Measurements from ENCODE around the gene C11orf21.

C11orf21 gene

DNA sequence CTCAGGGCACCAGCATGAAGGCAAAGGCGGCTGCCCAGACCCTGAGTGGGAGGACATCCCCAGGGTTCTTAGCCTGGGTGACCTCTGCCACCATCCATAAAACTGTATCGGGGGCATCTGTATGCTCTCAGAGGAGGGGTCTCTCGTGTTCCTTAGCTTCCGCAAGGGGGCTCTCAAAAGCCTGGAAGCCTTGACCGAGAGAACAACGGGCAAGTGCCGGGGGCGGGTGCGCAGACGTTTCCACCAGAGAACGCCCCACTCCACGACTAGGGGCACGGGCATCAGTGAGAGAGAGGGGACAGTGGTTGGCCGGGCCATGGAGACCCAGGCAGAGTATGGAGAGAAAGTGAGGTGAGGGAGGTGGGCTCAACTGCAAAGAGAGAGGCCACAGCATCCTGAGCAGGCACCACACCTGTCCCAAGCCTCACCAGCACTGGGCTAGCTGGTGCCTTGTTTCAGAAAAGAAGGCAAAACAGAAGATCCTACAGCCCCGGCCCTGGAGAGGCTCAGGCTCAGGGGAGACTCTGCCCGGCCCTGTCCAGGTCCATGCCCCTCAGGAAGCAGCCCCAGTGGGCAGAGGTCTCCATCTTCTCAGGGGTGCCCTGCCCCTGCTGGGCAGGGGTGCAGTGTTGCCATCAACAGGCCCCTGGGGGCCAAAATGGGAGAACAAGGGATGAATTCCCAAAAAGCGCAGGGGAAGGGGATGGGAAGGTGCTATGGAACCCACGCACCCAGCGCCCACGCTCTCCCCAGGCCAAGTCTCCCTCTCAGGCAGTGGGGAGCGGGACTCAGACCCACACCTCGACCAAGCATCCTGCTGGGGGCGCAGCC, 6.0 kb upstream of the C11orf21 start:
- no peak for DNase-seq

DNA sequence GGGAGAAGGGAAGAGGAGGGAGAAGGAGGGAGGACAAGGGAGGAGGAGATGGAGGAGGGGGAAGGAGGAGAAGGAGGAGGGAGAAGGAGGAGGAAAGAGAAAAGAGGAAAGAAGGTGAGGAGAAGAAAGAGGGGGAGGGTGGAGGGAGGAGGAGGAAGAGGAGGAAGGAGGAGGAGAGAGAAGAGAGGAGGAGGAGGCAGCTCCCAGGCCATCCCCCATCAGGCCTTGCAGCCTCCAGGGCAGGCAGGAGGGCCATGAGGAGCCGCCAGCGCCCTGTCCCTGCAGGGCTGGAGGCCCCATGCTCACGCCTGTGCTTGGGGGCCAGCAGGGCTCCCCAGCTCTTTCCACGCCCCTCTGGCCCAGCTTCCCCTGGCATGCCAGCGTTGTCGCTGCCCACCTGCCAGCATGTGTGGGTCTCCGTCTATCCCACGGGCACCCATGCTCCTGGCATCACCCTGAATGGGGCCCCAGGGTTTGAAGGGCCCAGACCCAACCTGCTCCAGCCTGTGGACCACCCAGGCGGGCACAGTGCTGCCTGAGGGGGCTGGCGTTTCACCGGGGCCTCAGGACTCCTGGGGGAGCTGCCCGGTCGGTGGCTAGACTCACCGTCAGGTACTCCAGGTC, 5.3 kb upstream of the C11orf21 start:
- DNase-seq = no peak

- DNase-seq = no peak
Observed at GRCh38 chr11:2306452-2306823, 4.7 kb upstream of the C11orf21 start.

DNA sequence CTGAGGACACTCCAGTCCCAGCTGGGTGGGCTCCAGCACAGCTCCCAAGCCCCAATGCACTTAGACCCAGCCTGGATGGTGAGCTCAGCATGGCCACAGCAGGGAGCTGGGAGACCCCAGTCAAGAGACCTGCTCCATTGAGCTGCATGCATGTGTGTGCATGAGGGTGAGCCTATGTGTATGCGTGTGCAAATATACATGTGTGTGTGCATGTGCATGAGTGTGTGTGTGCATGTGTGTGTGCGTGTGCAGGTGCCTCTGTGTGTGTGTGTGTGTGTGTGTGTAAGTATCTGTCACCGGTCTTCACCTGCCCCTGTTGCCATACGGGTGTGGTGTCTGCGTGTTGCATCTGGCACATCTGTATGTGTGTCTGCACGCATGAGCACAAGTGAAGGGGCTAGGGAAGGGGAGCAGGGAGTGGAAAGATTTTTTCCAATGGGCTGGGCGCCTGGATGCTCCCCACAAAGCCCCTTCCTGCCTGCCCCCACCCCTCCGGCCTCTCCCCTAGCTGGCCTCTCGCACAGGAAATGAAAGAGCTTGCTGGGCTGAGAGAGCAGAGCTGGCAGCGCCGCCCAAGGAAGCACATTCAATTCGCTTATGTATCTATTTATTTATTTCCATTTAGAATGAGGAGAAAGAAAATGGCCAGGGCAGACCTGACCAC, 4.2 kb upstream of the C11orf21 start:
- DNase-seq = no peak

- DNase-seq = no peak
Observed at GRCh38 chr11:2305140-2305778, 3.5 kb upstream of the C11orf21 start.

GRCh38 chr11:2304506-2305139, 2.9 kb upstream of the C11orf21 start:
- DNase-seq = no peak

DNA sequence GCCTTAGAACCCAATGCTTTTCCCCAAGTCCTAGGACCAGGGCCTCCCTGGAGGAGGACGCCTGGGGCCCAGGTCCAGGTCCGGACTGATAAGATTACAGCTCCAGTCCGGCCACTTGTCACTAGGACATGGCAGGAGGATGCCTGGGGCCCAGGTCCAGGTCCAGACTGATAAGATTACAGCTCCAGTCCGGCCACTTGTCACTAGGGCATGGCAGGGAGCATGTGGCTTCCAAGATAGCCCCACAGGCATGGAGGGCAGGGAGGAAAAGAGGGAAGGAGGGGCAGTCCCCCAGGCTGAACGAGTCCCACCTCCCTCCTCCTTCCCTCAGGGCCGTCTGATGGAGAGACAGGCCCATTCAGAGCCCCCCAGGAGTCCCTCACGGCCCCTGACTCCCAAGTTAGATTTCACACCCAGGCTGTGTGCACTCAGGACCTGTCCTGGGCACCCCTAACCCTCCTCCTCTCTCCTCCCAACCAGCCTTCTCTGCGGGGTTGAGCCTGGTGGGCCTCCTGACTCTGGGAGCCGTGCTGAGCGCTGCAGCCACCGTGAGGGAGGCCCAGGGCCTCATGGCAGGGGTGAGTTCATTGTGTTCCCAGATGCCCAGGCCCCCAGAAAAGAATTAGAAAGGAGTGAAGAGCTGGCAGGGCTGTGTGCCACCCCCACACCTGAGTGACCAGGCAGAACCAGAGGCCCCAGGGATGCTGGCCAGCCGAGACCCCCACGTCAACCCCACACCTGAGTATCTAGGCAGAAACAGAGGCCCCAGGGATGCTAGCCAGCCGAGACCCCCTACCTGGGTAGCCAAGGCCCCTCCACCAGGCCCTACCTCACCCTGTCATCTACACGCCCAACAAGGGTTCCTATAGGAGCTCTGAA, 2.1 kb upstream of the C11orf21 start:
- no peak for DNase-seq

GRCh38 chr11:2302896-2303626, 1.3 kb upstream of the C11orf21 start:
- no peak for DNase-seq

GRCh38 chr11:2302306-2302895, 683 bp upstream of the C11orf21 start:
- DNase-seq = no peak

DNA sequence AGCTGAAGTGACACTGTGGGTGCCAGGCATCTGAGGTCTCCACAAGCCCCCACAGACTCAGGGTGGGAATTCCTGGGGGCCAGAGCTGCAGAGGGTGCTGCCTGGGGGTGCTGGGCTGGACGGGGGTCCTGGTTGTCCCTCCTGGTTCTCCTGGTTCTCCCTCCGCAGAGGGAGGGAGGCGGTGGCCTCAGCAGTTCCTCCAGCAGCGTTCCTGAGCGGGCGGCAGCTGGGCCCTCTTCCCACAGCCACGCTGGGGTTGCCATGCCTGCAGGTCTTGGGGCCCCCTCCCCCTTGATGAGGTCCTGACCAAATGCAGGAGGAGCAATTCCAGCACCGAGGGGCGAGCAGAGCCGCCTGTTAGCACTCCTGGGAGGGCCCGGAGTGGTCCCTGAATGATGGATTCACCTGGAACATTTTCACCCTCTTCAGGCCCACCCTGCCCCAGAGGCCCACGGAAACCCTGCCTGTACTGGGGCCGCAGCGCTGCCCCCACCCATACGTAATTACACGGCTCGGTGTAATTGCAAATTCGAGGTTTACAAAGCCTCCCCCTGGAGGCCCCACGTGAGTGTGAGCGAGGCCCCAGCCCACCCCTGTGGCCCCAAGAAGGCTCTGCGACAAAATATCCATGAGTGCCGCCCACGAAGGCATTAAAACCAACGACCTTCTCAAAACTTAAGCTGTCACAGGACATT, 635 bp downstream of the C11orf21 start:
- no peak for DNase-seq

GRCh38 chr11:2300290-2300935, 1.3 kb downstream of the C11orf21 start:
- DNase-seq = no peak

- DNase-seq = no peak
Observed at GRCh38 chr11:2299773-2300172, 1.9 kb downstream of the C11orf21 start.

DNA sequence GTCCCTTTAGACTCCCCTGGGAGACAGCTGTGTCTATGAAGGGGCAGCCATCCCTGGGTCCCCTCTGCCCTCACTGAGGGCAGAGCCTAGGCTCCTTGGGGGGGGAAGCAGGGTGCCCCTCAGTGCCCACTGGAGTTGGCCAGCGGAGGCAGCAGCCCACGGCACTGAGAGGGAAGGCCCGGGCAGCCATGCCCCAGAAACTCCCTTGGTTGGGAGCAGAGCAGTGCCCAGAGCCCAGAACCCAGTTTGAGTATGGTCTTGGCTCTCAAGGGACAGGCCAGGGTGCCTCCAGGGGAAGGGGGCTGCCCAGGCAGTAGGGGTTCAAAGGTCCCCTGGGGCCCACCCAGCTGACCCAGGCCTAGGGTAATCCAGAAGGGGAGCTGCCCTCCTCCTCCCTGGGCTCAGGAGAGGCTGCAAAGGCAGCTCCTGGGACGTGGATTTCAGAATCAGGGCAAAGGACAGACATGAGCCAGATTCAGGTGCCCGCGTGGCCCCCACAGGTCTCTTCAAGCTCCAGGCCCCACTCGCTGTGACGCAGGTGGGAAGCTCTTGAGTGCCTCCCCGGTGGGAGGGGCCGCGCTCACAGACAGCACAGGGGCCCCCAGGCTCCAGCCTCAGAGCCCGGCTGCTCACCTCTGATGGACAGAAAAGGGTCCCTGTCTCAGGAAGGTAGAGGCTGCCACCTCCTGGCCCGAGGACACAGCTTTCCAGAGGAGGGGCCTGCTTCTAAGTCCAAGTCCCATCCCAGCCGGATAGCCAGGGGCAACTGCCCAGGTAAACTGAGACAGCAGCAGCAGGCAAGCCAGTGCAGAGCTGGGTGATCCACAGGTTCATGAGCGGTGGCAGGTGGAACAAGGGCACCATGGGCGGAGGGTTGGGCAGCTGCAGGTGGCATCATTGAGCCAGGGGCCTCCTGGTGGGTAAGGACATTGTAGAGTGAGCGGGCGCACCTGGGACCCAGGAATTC, 2.6 kb downstream of the C11orf21 start:
- no peak for DNase-seq

- DNase-seq = no peak
Observed at GRCh38 chr11:2298131-2298794, 3.5 kb downstream of the C11orf21 start.

- DNase-seq = no peak
Observed at GRCh38 chr11:2297623-2298030, 4.1 kb downstream of the C11orf21 start.

DNA sequence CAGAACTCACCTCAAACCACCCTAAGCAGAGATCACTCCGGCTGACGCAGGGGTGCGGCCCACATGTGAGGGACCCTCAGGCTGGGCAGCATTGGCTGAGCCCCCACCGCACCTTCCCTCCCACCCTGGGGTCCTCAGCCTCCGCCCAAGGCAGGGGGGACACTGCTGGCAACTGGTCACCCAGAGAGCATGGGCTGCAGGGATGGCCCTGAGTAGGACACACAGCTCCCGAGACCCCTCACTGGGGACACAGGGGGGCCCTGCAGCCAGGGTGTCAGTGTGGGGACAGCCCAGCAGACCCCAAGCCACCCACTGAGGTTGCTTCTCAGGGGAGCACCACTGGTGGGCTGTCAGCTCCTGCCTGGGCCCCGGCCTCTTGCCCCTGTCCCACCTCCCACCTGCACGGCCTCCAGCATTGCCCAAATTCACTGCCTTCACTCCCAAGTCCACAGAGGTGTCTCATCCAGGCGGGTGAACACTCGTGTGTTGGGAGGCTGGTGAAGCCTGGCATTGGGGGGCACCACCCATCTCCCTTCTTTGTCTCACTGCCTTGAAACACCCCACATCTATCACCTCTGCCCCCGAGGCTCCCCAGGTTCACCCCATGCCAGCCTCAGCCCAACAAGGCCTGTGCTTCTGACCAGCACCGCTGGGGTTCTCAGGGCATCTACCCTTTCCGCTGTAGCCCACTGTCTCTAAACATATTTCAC, 4.7 kb downstream of the C11orf21 start:
- DNase-seq = no peak
